Measurements from ENCODE around the gene BTBD7. TPM values are rescaled to one million over a fixed set of nuclear protein-coding genes. Genes with fewer than 3 reads are reported as not detected.
"Not testable (repeated sequence)": the region's sequence is repeated elsewhere in the genome, so short reads cannot be mapped to it uniquely, and the experiment has no call there.

The BTBD7 gene
- total RNA-seq, 1 donor from 2014 or later, result 28.5 TPM

DNA sequence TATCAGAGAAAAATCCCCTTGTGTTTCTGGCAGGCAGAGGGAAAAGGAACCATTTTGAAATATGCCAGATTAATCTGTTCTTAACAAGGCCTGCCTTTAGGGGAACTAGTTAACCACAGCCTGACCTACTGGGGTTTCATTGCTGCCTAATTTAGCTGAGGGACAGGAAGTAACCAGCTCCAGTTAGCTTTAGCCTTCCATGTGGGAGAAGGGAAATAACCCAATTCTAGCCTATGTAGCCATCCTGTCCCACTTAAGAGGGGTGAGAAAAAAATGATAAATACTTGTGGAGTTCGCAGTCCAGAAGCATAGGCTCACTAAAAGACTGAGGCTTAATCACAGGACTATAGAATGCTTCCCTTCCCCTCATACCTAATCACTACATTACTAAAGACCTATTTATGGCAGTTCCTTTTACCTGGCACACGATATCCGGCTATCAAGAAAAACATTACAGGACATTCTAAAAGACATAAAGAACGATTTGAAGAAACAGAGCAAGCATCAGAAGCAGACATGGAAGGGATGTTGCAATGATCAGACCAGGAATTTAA is 37.0 kb upstream of the BTBD7 start:
- TF ChIP-seq POLR2AphosphoS5 (IDR thresholded peaks at IDR 0.05; ENCODE audit: insufficient read depth in 1 of 2, low read depth in 1 of 2) (no peak), POLR2A (IDR thresholded peaks at IDR 0.05) (no peak)
- TF ChIP-seq, protein P1, sequence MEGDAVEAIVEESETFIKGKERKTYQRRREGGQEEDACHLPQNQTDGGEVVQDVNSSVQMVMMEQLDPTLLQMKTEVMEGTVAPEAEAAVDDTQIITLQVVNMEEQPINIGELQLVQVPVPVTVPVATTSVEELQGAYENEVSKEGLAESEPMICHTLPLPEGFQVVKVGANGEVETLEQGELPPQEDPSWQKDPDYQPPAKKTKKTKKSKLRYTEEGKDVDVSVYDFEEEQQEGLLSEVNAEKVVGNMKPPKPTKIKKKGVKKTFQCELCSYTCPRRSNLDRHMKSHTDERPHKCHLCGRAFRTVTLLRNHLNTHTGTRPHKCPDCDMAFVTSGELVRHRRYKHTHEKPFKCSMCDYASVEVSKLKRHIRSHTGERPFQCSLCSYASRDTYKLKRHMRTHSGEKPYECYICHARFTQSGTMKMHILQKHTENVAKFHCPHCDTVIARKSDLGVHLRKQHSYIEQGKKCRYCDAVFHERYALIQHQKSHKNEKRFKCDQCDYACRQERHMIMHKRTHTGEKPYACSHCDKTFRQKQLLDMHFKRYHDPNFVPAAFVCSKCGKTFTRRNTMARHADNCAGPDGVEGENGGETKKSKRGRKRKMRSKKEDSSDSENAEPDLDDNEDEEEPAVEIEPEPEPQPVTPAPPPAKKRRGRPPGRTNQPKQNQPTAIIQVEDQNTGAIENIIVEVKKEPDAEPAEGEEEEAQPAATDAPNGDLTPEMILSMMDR (IDR thresholded peaks at IDR 0.05), result no peak
- H3K27me3 ChIP-seq, result no peaks in the 10 kb centered on the region
- H3K27ac ChIP-seq, result no peak overlapping the region
- intact Hi-C loops (cut with DNase I), result no loop called here
- no peak for DNase-seq (ENCODE audit: extremely low spot score in 2 of 2)
- H3K36me3 ChIP-seq, result no peaks in the 10 kb centered on the region
- H3K4me1 ChIP-seq, result no peaks in the 10 kb centered on the region
- no peaks in the 10 kb centered on the region for H3K9me3 ChIP-seq
- no peak overlapping the region for H3K4me3 ChIP-seq

DNA sequence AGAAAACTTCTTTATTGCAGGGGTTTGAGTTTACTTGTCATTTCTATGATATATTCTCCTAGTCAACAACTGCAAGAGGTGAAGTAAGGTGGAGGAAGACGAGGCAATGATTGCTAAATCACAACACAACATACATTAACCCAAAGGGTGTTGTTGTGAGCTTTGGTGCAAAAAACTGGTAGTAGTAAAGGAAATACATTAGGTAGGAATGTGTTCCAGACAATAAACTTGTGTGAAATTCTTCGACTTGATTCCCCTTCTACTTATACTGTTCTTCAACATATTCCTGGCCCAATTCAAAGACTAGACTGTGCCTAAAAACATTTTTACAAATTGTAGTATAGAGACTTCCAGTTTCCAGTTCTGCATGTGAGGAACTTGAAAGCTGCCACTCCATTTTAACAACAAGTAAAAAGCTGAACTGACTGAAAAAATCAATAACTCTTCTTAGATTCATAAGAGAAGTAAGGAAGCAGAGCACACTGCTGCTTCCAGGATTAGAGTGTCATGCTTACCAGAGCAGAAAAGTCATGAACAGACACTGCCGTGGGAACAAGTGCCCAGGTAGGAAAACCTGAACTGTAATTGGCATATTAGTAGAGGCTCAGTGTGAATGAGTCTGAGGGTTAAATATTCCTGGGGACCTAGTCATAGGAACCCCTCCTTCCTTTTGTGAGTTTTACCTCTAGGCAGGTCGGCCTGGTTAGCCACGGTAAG is 36.3 kb upstream of the BTBD7 start:
- no peak for DNase-seq (ENCODE audit: extremely low spot score in 2 of 2)
- H3K4me3 ChIP-seq, result no peak overlapping the region
- TF ChIP-seq POLR2AphosphoS5 (IDR thresholded peaks at IDR 0.05; ENCODE audit: insufficient read depth in 1 of 2, low read depth in 1 of 2) (no peak), POLR2A (IDR thresholded peaks at IDR 0.05) (no peak)
- TF ChIP-seq, protein P1 (IDR thresholded peaks at IDR 0.05), result no peak
- no peaks in the 10 kb centered on the region for H3K9me3 ChIP-seq
- no peaks in the 10 kb centered on the region for H3K27me3 ChIP-seq
- H3K27ac ChIP-seq, result no peak overlapping the region
- intact Hi-C loops (cut with DNase I), result no loop called here
- no peaks in the 10 kb centered on the region for H3K4me1 ChIP-seq
- H3K36me3 ChIP-seq, result no peaks in the 10 kb centered on the region

DNA sequence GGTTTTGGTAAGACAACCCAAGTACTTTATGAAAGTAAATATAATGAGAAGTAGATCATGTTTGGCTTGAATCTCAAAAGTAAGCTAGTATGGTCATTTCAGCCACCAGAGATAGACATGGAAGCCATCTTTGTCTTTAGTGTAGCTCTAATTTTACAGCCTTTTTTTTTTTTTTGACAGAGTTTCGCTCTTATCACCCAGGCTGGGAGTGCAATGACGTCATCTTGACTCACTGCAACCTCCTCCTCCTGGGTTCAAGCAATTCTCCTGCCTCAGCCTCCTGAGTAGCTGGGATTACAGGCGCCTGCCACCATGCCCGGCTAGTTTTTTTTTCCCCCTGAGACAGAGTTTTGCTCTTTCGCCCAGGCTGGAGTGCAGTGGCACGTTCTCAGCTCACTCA is 22.0 kb upstream of the BTBD7 start:
- not testable (repeated sequence) for H3K27ac ChIP-seq; H3K9me3 ChIP-seq; H3K27me3 ChIP-seq; H3K36me3 ChIP-seq; H3K4me3 ChIP-seq; DNase-seq (ENCODE audit: extremely low spot score in 2 of 2); H3K4me1 ChIP-seq
- intact Hi-C loops (cut with DNase I), result loop anchor here (10.0 kb wide), 1 partner anchor 1970 kb away; no protein-coding TSS in a partner anchor

DNA sequence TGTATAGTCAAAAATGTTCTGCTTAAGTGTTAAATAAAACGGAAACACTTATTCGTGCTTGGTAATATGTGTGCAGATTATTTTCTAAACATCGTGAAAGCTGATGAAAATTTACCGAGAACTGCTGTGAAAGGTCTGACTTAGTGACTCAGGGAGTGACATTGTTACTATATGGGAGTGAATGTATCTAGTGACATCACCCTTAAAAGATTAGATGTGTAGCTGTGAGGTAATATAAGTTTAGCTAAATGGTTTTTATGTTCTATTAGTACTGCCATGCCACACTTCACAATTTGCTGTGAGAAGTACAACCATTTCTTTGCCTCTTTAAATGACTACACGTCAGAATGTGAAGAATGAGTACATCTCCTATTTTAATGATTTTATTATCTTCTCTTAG is 15.5 kb upstream of the BTBD7 start:
- Histone ChIP-seq H3K9me3 (no peaks in the 10 kb centered on the region), H3K36me3 (no peaks in the 10 kb centered on the region), H3K27me3 (no peaks in the 10 kb centered on the region), H3K27ac (no peak overlapping the region), H3K4me3 (no peak overlapping the region), H3K4me1 (no peaks in the 10 kb centered on the region)
- TF ChIP-seq, protein P1 (IDR thresholded peaks at IDR 0.05), result no peak
- TF ChIP-seq POLR2AphosphoS5 (IDR thresholded peaks at IDR 0.05; ENCODE audit: insufficient read depth in 1 of 2, low read depth in 1 of 2) (no peak), POLR2A (IDR thresholded peaks at IDR 0.05) (no peak)
- intact Hi-C loops (cut with DNase I), result no loop called here
- no peak for DNase-seq (ENCODE audit: extremely low spot score in 2 of 2)

DNA sequence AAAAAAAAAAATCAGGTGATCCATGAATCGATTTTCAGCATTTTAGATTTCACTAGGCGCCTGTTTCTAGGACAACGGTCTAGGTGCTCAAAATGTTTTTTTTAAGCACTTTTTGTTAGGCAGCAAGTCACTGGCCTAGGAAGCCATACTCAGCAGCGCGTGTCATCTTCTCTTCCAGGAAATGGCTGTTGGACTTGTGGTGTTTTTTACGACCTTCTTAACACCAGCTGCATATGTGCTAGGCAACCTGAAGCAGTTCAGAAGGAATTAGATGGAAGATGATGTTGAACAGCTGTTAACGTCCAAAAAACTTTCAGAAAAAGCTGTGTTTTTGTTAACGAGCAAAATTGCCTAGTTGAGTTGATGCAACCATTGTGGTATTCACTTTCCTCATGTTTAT is 15.0 kb upstream of the BTBD7 start:
- H3K4me3 ChIP-seq, result no peak overlapping the region
- no peak overlapping the region for H3K27ac ChIP-seq
- intact Hi-C loops (cut with DNase I), result no loop called here
- TF ChIP-seq, protein P1 (IDR thresholded peaks at IDR 0.05), result no peak
- TF ChIP-seq POLR2AphosphoS5 (IDR thresholded peaks at IDR 0.05; ENCODE audit: insufficient read depth in 1 of 2, low read depth in 1 of 2), result no peak
- no peak for TF ChIP-seq POLR2A (IDR thresholded peaks at IDR 0.05)
- no peaks in the 10 kb centered on the region for H3K27me3 ChIP-seq
- H3K9me3 ChIP-seq, result no peaks in the 10 kb centered on the region
- H3K36me3 ChIP-seq, result no peaks in the 10 kb centered on the region
- no peak for DNase-seq (ENCODE audit: extremely low spot score in 2 of 2)
- H3K4me1 ChIP-seq, result no peaks in the 10 kb centered on the region

All from vagina (tissue), 2 donors.